ENCODE measurements around the gene ZBTB7C. TPM values are rescaled to one million over a fixed set of nuclear protein-coding genes. Genes with fewer than 3 reads are reported as not detected.

Gene ZBTB7C
- polyA plus RNA-seq, 3 donors, result 12.6 to 14.7 (median 13.9) TPM

GRCh38 chr18:48052842-48053241, 356.3 kb downstream of the ZBTB7C start:
- no peak for DNase-seq (ENCODE audit: low read depth in 3 of 3, low spot score in 2 of 3)

DNA sequence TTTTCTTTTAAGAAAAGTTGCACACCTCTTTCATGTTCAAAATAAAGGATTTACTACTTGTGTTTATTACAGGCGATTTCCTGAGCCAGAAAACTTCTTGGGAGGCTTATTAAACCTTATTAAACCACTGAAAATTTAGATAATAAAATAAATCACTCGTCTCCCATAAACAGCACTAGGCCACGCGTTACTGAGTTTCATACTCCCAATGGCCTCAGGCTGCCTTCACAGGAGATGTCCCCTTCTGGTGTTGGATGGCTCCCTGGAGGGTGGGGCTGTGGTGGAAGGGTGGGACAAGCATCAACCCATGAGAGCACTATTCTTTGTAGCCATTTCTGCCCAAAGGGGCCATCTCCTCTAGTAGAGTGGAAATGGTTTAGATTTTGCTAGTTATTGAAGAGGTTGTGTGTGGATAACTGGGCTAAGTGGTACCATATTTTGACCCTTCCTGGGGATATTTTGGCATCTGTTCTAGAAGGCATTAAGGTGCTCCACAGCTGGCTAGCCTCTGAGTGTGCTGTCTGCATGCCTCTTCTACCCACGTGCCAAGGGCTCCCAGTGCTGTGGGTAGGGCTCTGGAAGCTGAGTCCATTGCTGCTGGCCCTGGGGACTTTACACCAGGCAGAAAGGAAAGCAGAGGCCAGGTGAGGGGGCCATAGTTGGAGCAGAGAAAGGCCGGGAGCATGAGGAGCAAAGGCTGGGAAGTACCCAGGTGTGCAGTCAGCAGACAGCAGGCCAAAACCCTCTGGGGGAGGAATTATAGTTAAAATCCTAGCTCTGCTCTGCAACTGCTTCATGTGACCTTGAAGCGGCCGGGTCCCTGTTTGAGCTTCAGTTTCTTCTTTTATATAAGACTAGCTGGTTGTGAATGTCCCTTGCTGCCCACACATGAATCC, 357.0 kb downstream of the ZBTB7C start:
- DNase-seq (ENCODE audit: low read depth in 3 of 3, low spot score in 2 of 3), result no peak

DNA sequence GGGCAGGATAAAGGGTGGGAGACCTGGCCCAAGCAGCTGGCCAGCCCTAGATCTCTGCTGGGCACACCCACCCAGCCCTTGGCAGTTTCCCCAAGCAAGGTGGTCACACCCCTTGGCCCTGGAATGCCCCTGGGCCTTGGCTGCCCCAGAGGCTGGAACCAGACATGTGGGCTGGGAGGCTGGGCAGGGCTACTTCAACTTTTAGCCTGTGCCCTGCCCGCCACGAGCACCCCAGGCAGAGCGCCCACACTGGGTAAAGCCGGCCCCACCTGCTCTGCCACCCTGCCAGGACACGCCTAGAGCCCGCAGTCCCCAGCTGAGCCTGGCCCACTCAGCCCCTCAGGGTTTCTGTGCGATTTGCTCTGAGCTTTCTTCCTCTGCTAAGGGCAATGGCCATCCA, 359.0 kb downstream of the ZBTB7C start:
- DNase-seq (ENCODE audit: low read depth in 3 of 3, low spot score in 2 of 3), result no peak

DNA sequence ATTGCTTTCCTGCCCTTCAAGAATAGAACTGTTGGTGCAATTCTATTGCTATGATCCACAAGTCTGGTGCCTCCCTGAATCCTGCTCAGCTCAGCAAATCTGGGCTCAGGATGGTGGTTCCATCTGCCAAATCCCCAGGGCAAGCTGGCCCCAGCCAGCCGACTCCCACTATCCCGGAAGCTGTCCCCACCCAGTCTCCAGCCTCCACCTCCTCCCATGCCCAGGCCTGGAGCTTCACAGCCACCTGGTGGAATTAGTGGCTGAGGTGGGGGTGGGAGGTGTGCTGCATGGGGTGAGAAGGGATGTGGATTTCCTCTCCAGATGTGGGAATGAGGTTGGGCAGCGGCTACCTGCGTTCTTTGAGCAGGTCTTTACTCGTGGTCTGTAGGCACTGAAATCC, 359.4 kb downstream of the ZBTB7C start:
- no peak for DNase-seq (ENCODE audit: low read depth in 3 of 3, low spot score in 2 of 3)

DNA sequence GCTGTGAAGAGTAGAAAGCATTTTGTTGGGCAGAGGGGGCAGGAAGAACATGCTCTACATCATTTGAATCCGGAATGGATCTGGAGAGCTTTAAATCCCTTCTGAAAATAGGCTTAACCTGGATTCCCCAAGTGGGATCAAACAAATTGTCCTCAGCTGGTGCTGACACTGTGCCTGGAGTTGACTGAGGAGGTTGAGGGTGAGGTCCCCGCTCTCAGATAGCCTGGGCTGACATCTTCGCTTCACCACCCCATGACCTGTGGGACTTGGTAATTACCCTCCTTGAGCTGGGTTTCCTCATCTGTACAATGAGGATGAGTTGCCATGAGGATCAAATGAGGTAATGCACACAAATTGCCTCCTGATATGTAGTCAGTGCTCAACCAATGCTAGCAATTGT, 360.9 kb downstream of the ZBTB7C start:
- no peak for DNase-seq (ENCODE audit: low read depth in 3 of 3, low spot score in 2 of 3)

DNA sequence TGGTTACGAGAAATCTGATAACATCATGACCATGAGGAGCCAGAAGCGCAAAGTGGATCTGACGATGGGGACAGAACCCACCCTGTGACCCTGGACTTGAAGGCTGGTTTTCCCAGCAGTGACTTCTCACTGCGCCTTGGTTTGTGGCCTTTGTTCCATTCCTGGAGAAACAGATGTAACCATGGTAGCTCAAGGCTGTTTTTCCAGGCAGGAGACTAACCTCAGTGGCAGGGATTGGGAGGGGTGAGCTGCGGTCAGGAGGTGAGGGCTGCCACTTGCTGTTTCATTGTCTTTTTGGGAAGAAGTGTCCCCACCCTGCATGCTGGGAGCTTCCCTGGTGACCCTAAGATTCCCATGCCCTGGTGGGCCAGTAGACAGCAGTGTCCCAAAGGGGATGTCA, 362.3 kb downstream of the ZBTB7C start:
- DNase-seq (ENCODE audit: low read depth in 3 of 3, low spot score in 2 of 3), result no peak

GRCh38 chr18:48045744-48046143, 363.4 kb downstream of the ZBTB7C start:
- no peak for DNase-seq (ENCODE audit: low read depth in 3 of 3, low spot score in 2 of 3)

DNA sequence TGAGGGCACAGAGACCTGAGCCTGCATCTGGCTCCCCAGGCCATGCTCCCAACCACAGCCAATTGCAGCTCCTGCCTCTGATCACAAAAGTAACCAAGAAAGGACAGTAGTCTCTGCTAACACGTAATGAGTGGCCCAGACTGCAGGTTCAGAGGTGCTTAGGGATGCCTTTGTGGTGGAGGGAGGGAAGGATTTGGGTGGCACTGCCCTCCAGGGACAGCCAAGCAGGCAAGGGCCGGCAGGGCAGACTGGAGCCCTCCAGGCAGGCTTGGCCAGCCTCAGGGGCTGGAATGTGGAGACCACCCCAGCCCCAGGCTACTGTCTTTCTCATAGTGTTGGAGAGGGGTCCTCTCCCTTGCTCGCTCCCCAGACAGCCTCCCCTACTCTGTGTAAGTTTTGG, 364.2 kb downstream of the ZBTB7C start:
- DNase-seq (ENCODE audit: low read depth in 3 of 3, low spot score in 2 of 3), result no peak

- DNase-seq (ENCODE audit: low read depth in 3 of 3, low spot score in 2 of 3), result no peak
Observed at GRCh38 chr18:48043166-48043565, 366.0 kb downstream of the ZBTB7C start.

DNA sequence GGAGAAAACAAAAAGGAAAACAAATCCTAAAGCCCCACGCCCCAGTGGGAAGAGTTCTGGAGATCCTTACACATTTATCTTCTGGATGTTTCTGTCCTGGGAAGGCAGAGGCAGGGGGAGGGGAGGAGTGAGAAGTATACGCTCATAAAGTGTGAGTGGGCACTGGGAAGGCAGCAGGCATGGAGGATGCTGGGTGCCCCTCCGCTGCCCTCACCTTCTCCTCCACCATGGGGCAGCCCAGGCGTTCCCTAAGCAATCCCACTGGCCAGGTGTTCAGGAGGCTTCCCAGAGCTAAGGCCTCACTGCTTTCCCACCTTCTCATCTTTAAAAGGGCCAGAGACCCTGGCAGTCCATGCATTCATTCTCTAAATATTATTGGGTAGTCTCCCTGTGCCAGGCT, 366.8 kb downstream of the ZBTB7C start:
- no peak for DNase-seq (ENCODE audit: low read depth in 3 of 3, low spot score in 2 of 3)

DNA sequence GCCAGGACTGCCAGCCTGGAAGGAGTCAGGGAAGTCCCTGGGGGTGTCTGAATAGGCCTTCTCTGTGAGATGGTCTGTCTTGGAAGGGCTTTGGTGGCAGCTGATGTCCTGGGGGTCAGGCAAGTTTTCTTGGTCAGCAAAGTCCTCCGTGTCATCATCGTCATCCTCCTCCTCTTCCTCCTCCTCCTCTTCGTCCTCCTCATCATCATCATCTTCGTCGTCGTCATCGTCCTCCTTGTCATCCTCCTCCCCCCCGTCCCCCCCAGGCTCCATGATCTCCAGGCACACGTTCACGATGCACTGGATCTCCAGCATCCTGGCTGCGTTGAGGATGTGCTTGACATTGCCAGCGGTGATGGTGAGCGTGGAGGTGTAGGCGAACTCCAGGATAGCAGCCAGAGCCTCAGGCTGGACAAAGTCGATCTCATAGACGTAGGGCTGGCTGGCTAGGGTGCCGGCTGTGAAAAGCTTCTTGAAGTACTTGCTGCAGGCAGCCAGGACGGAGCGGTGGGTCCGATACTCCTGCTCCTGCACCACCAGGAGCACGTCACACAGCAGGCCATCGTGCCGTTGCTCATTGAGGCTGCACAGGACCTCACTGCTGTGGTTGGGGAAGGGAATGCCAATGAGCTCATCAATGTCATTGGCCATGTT, 368.6 kb downstream of the ZBTB7C start:
- DNase-seq (ENCODE audit: low read depth in 3 of 3, low spot score in 2 of 3), result no peak

DNA sequence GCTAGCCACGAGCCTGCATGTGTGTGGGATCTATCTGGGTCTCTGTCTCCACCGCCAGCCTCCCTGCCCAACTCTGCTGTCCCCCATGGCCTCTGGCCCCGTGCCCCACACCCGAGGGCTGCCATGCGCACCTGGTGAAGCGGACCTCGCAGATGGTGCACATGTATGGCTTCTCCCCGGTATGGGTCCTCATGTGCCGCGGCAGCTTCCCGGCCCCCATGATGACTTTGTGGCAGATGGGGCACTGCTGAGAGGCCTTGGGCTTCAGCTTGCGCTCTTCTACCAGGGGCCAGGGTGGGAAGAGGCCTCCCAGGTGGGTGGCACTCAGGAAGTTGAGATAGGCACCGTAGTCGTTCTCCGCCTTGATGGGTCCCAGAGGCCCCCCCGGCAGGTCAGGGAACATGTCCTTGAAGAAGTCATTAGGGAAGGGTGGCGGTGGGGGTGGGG, 369.4 kb downstream of the ZBTB7C start:
- DNase-seq (ENCODE audit: low read depth in 3 of 3, low spot score in 2 of 3), result no peak

- DNase-seq (ENCODE audit: low read depth in 3 of 3, low spot score in 2 of 3), result no peak
Observed at GRCh38 chr18:48038636-48039035, 370.5 kb downstream of the ZBTB7C start.

DNA sequence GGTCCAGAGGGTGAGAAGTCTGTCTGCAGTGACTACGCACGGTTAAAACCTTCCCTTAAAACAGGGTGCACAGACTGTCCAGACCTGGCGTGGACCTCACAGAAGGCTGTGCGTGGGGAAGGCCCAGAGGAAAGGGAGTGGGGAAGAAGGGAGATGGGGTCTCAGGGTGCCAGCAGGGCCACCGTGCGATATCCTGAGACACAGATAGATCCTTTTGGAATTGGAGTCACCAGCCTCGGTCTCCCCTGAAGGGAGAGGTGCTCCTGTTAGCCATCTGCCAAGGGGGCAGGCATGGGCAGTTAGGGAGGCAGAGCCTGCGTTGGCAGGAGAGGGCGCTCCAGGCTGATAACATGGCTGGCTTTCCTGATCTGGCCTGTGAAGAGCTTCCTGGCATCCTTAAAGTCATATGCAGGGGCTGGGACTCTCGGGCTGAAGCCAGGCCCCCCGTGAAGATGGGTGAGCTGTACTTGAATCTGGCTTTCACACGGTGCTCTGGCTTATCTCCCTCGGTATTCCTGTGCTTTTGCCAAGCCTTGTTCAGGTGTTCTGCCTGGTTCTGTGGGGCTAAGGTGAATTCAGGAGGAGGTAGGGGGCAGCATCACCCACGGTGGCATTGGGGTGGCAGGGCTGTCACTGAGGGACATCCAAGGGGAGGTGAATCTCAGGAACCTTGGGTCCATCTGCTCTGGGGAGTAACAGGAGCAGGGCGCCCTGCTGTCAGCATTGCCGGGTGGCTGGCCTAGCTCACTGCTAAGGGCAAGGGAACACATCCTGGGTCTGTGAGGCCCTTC, 371.5 kb downstream of the ZBTB7C start:
- no peak for DNase-seq (ENCODE audit: low read depth in 3 of 3, low spot score in 2 of 3)

GRCh38 chr18:48036641-48037421, 372.4 kb downstream of the ZBTB7C start:
- peak in 1 of 3 donors; percentile 78 for DNase-seq (ENCODE audit: low read depth in 3 of 3, low spot score in 2 of 3)

GRCh38 chr18:48036226-48036625, 373.0 kb downstream of the ZBTB7C start:
- no peak for DNase-seq (ENCODE audit: low read depth in 3 of 3, low spot score in 2 of 3)

DNA sequence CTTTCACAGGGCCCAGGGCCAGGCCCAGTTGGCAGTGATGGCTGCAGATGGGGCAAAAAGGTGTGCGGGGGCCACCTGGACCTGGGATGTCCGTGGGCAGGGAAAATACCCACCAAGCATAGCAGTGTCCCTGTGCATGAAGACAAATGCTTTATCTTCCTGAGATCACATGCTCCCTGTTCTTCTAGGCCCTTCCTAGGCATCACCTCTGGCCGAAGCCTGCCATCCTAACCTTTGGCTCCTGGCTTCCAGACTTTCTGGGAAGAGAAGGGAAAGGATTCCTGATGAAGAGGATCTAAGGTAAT, 373.7 kb downstream of the ZBTB7C start:
- no peak for DNase-seq (ENCODE audit: low read depth in 3 of 3, low spot score in 2 of 3)

DNA sequence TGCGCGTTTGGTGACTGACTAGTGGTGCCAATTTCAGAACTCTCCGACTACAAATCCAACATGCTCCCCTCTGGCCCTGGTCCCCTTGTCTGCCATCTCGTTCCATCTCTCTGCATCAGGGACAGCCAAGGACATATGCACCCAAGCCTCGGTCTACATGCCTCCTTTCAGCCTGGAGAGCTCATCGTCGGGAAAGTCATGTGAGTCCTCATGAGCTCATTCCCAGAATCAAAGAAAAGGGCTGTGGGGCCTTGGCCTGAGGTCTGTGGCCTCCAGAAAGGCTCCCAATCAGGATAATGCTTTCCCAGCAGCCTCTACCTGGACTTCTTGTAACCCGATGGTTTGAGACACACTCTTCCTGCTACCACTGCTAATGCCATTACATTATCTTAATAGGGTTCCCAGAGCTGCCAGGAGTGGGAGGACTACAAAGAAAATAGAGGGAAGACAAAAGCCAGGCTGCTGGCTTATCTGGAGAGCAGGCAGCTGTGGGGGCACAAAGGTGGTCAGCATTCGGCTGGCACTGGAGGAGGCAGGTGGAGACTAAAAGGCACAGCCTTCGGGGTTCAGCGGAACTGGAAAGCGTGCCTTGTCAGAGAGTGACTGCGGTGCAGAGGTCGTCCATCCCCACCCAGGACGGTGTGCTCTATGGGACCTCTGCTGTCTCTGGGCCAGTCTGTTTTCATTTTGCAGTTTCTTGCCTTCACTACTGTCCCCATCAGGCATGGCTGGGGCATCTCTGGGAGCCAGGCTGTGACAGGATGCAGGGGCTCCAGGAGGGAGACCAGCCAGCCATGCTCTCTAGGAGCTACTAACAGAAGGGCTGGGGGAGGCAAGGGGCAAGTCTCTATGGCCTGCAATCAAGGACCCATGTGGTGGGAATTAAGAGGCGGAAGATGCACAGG, 374.3 kb downstream of the ZBTB7C start:
- no peak for DNase-seq (ENCODE audit: low read depth in 3 of 3, low spot score in 2 of 3)

- DNase-seq (ENCODE audit: low read depth in 3 of 3, low spot score in 2 of 3), result no peak
Observed at GRCh38 chr18:48033790-48034650, 375.2 kb downstream of the ZBTB7C start.

Measured in right renal cortex interstitium (tissue), 3 donors.